ENCODE results near the gene TFR2.

DNA sequence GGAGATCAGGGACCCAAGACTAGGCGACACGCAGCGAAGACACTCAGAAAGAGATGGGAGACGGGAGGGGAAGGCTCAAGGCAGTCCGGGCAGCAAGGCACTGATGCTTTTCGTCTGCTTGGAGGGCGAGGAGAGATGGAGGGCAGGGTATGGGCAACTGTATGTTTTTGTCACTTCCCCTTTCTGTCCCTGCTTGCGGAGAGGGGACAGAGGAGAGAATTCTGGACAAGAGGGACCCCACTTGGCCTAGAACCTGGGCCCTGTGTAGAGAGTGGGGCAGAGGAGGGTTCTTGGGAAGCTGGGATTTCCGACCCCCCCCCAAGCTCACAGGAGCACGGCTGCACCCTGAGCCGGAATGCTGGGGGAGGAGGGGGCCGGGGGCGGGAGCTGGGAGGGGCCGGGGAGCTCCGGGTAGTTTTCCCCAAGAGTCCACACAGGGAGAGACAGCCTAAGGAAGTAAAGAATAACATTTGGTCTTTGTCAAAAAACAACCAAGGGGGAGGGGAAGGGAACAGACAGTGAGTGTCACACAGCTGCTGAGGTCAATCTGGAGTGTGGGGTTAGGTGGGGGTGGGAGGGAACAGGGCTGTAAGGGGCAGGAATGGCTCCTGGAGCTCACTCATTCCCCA lies 57.2 kb downstream of the TFR2 start:
- TF ChIP-seq POLR2AphosphoS5 (IDR thresholded peaks at IDR 0.05; ENCODE audit: low read depth, low read length) (no peak), TAF1 (IDR thresholded peaks at IDR 0.05; ENCODE audit: borderline replicate concordance, insufficient read depth, low read length) (no peak), SIN3A (IDR thresholded peaks at IDR 0.05; ENCODE audit: borderline replicate concordance, insufficient read depth, low read length) (no peak)
- TF ChIP-seq, protein P1, sequence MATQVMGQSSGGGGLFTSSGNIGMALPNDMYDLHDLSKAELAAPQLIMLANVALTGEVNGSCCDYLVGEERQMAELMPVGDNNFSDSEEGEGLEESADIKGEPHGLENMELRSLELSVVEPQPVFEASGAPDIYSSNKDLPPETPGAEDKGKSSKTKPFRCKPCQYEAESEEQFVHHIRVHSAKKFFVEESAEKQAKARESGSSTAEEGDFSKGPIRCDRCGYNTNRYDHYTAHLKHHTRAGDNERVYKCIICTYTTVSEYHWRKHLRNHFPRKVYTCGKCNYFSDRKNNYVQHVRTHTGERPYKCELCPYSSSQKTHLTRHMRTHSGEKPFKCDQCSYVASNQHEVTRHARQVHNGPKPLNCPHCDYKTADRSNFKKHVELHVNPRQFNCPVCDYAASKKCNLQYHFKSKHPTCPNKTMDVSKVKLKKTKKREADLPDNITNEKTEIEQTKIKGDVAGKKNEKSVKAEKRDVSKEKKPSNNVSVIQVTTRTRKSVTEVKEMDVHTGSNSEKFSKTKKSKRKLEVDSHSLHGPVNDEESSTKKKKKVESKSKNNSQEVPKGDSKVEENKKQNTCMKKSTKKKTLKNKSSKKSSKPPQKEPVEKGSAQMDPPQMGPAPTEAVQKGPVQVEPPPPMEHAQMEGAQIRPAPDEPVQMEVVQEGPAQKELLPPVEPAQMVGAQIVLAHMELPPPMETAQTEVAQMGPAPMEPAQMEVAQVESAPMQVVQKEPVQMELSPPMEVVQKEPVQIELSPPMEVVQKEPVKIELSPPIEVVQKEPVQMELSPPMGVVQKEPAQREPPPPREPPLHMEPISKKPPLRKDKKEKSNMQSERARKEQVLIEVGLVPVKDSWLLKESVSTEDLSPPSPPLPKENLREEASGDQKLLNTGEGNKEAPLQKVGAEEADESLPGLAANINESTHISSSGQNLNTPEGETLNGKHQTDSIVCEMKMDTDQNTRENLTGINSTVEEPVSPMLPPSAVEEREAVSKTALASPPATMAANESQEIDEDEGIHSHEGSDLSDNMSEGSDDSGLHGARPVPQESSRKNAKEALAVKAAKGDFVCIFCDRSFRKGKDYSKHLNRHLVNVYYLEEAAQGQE (IDR thresholded peaks at IDR 0.05; ENCODE audit: insufficient read depth in 1 of 2, low read depth in 2 of 2, low read length in 2 of 2) = no peak

Data from PFSK-1 (cell line).